Measurements from ENCODE around the gene ADNP2.

ADNP2 gene

DNA sequence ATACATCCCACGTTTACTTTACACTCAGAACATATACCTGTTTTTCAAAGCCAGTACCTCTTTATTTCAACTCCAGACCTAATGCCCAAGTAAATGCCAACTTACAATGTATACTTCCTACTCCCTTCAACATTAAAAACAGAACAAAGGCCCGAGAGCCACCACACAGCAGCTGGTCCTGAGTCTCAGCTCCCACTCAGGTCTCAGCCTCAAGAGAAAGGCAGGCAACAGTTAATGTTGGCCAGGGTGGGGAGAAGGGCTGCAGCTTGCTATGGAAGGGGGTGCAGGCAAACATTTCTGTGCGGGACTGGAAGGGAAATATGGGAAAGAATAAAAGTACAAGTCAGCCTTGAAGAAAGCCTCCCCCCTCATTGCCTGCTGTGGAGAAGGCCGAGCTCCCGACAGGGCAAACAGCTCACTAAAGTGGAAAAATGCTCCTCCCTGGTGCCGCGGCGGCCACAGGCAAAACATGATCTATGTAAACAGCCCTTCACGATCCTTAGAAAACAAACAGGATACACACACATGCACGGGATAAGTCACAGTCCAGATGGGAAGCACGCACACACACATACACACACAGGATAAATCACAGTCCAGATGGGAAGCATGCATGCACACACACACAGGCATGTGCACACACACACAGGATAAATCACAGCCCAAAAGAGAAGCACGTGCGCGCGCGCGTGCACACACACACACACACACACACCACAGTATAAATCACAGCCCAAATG is 67.4 kb downstream of the ADNP2 start:
- Histone ChIP-seq H3K36me3 (no peaks in the 10 kb centered on the region), H3K4me3 (no peak overlapping the region), H3K27ac (no peak overlapping the region)

DNA sequence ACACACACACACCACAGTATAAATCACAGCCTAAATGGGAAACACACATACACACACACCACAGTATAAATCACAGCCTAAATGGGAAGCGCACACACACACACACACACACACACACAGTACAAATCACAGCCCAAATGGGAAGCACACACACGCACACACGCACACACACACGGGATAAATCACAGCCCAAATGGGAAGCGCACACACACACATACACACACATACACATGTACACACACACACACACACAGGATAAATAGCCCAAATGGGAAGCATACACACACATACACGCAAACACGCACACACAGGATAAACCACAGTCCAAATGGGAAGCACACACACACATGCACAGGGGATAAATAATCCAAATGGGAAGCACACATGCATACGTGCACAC is 68.1 kb downstream of the ADNP2 start:
- no peaks in the 10 kb centered on the region for H3K36me3 ChIP-seq
- H3K9me3 ChIP-seq, result no peaks in the 10 kb centered on the region
- no peak overlapping the region for H3K27ac ChIP-seq
- H3K4me2 ChIP-seq, result no peak overlapping the region
- no peak for TF ChIP-seq Cebpa-rat (IDR thresholded peaks at IDR 0.05)
- no peaks in the 10 kb centered on the region for H3K27me3 ChIP-seq
- peaks cover 38% of the 10 kb centered on the region for H3K4me1 ChIP-seq
- 0 out of 2 replicates have a peak, but pooled peaks cover 16% of the 10 kb centered on the region for H4K20me1 ChIP-seq
- no peak overlapping the region for H3K4me3 ChIP-seq
- H3K9ac ChIP-seq, result no peak overlapping the region

More for the DNA sequence above, 67.4 kb downstream of the ADNP2 start:
- H3K27me3 ChIP-seq, result no peaks in the 10 kb centered on the region
- 0 out of 2 replicates have a peak, but pooled peaks cover 16% of the 10 kb centered on the region for H4K20me1 ChIP-seq
- no peak overlapping the region for H3K9ac ChIP-seq
- TF ChIP-seq Cebpa-rat (IDR thresholded peaks at IDR 0.05), result no peak
- peaks cover 32% of the 10 kb centered on the region for H3K4me1 ChIP-seq
- H3K9me3 ChIP-seq, result no peaks in the 10 kb centered on the region
- no peak overlapping the region for H3K4me2 ChIP-seq

DNA sequence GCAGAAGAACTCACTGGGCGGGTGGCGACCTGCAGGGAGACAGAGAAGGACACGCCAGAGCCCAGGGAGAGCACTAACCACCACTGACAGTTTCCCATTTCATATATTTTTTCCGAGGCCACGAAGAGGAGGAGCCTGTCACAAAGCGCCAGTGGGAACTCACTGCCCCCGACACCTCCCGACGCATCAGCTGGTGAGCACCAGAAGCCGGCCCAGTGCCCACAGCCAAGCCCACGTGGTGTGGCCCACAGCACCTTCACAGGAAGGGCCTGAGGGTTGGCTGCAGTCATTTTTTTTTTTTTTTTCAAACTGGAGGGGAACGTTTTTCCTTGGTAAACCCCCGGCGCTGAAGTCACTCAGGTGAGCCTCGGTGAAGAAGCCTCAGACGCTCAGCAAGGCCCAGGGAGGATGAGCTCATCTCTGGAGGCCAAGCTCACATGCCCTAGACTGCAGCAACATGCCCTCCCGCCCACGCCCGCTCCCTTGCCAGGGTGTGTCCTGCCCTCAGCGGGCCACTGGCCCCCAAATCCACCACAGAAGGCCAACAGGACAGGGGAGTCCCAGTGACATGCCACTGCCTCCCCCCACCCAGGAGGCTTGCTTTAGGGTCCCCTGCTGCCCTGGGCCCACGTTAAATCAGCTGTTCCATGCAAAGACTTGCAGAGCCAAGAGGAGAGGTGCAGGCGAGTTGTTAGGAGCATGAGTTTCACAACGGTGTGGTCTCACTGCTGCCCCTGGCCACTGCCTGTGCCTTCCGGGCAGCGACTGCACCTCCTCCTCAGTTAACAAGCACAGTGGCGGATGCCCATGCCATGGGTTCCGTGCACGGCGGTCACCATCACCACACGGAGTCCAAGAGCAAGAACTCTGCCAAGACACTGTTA is 70.1 kb downstream of the ADNP2 start:
- H3K4me3 ChIP-seq, result no peak overlapping the region
- no peak overlapping the region for H3K27ac ChIP-seq
- H4K20me1 ChIP-seq, result peaks cover 16% of the 10 kb centered on the region; the same call in 1 of the 2 replicates
- peaks cover 55% of the 10 kb centered on the region for H3K4me1 ChIP-seq
- H3K9me3 ChIP-seq, result no peaks in the 10 kb centered on the region
- TF ChIP-seq Cebpa-rat (IDR thresholded peaks at IDR 0.05), result no peak
- H3K36me3 ChIP-seq, result no peaks in the 10 kb centered on the region
- H3K4me2 ChIP-seq, result peak overlapping the region; percentile 62; the same call in 1 of the 2 replicates
- H3K27me3 ChIP-seq, result no peaks in the 10 kb centered on the region
- H3K9ac ChIP-seq, result no peak overlapping the region

DNA sequence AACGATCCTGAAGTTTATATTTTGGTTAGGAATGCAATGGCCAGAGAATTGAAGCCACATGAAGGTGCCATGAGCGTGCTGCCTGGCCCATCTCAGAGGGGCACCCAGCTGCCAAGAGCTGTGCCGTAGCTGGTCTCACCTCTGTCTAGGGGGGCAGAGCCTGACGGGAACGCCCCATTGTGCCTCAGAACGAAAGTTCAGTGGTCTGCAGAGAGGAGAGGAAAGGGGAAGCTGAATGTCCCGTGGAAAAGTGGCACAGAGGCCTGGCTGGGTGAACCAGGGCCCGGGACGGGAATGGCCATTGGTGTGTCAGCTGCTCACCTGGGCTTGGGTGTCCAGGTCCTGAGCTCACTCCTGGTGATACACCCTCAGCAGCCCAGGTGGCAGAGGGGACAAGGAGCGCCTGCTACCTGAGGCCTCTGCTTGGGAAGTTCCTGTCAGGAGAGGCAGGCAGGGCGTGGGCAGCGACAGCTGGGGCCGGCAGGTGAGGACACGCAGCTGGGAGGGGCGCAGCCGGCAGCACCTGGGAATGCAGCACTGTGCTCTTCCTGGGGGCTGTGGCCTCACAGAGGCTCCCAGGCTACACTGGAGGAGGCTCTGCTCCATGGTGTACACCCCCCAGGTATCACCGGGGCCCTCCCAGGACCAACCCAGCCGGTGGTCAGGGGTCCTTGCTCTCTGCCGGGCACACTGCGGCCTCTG is 70.9 kb downstream of the ADNP2 start:
- Histone ChIP-seq H3K9me3 (no peaks in the 10 kb centered on the region), H3K4me3 (no peak overlapping the region), H3K27ac (no peak overlapping the region), H3K27me3 (no peaks in the 10 kb centered on the region), H3K9ac (no peak overlapping the region), H3K36me3 (no peaks in the 10 kb centered on the region), H3K4me1 (peaks cover 55% of the 10 kb centered on the region), H3K4me2 (peak overlapping the region; percentile 62), H4K20me1 (peaks cover 16% of the 10 kb centered on the region; the same call in 1 of the 2 replicates)
- no peak for TF ChIP-seq Cebpa-rat (IDR thresholded peaks at IDR 0.05)

DNA sequence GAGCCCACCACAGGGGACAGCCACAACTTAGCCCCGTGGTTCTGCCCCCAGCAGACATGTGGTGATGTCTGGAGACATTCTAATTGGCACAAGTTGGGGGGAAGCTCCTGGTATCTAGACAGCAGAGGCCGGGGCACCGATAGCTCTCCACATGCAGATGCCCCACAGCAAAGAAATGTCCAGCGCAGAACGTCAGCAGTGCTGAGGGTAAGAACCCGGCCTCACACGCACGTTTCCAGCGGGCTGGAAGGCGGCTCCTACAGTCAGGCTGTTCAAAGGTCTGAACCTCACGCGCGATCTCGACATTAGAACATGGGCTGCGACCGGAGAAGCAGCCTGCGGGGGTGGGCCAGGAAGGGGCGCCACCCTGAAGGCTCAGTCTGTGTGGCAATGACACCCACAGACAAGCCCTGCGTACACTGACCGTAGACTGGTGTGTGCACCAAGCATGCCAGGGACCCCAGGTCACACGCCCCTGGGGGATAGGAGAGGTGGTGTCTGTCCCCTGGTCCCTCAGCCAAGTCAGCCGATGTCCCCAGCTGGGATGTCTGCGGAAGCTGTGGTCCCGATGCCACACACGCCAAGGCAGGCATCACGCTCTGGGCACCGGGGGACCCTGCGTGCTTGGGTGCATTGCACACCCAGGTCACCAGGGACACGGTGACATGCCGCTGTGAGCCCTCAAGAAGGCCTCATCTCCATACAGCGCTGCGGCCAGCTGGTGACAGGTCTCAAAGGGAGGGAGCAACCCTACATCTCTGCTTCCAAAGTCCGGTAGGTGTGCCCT is 71.9 kb downstream of the ADNP2 start:
- peaks cover 46% of the 10 kb centered on the region for H3K4me1 ChIP-seq
- H3K9me3 ChIP-seq, result no peaks in the 10 kb centered on the region
- no peaks in the 10 kb centered on the region for H3K36me3 ChIP-seq
- TF ChIP-seq Cebpa-rat (IDR thresholded peaks at IDR 0.05), result no peak
- H3K4me2 ChIP-seq, result peak overlapping the region; percentile 62
- peaks cover 16% of the 10 kb centered on the region; the same call in 1 of the 2 replicates for H4K20me1 ChIP-seq
- no peak overlapping the region for H3K4me3 ChIP-seq
- H3K9ac ChIP-seq, result no peak overlapping the region
- H3K27me3 ChIP-seq, result no peaks in the 10 kb centered on the region
- H3K27ac ChIP-seq, result no peak overlapping the region

DNA sequence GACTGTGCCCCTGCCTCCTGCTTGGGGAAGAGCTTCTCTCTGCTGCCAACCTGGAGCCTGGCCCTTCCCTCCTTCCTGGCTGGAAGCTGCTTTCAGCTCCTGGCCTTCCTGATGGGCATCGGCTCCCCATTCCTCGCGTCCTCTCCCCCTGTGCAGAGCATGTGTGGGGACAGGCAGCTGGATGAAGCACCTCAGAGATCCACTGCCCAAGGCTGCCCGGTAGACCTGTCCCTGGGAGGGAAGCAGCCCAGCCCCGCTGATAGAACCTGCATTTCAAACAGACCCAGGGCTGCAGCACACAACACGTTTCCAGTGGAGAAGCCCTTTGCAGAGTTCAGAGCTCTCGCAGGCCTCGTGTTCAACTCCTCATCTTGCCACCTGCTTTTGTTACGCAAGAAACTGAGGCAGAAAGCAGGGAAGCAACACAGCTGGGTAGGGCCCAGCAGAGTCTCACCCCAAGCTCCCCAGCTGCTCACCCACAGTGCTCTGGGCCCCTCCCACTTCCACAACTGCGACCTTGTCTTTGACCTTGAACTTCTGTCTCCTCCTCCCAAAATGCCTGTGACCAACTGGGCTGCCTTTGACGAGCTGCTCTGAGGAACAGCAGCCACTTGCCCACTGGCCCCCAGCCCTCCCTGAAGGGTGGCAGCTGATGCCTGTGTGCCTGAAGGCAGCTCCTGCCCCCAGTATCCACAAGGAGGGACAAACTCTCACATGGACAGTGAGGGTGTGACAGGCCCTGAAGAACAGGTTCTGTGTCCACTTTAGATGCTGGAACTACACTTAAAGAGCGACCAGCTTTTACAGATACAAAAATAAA is 72.8 kb downstream of the ADNP2 start:
- no peak overlapping the region for H3K9ac ChIP-seq
- H3K4me1 ChIP-seq, result peaks cover 44% of the 10 kb centered on the region
- H3K27ac ChIP-seq, result no peak overlapping the region
- no peaks in the 10 kb centered on the region for H3K27me3 ChIP-seq
- peaks cover 16% of the 10 kb centered on the region; the same call in 1 of the 2 replicates for H4K20me1 ChIP-seq
- no peaks in the 10 kb centered on the region for H3K36me3 ChIP-seq
- TF ChIP-seq Cebpa-rat (IDR thresholded peaks at IDR 0.05), result peak; percentile 63
- no peaks in the 10 kb centered on the region for H3K9me3 ChIP-seq
- H3K4me2 ChIP-seq, result peak overlapping the region; percentile 62
- no peak overlapping the region for H3K4me3 ChIP-seq

DNA sequence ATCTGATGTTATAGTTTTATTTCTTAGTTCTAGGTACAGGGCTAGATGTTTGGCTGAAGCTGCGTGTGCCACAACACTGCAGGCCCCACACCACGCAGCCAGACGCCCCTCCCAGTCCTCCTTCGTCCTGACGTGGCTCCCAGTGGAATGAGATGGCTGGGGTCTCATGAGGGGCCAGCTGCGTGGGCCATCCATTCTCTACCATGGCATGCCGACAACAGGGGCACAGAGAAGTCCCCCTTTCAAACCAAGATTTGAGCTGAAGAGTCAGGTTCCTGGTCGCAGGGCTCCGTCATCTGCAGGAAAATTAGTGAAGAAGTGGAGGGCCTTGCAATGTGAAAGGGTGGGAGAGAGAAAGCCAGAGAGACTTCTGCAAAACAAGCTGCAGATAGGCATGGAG is 73.8 kb downstream of the ADNP2 start:
- peaks cover 44% of the 10 kb centered on the region for H3K4me1 ChIP-seq
- no peak overlapping the region for H3K9ac ChIP-seq
- no peak overlapping the region for H3K4me3 ChIP-seq
- peak overlapping the region; percentile 62 for H3K4me2 ChIP-seq
- H3K27ac ChIP-seq, result no peak overlapping the region
- TF ChIP-seq Cebpa-rat (IDR thresholded peaks at IDR 0.05), result no peak
- H4K20me1 ChIP-seq, result peaks cover 16% of the 10 kb centered on the region; the same call in 1 of the 2 replicates
- no peaks in the 10 kb centered on the region for H3K9me3 ChIP-seq
- no peaks in the 10 kb centered on the region for H3K36me3 ChIP-seq
- H3K27me3 ChIP-seq, result no peaks in the 10 kb centered on the region

DNA sequence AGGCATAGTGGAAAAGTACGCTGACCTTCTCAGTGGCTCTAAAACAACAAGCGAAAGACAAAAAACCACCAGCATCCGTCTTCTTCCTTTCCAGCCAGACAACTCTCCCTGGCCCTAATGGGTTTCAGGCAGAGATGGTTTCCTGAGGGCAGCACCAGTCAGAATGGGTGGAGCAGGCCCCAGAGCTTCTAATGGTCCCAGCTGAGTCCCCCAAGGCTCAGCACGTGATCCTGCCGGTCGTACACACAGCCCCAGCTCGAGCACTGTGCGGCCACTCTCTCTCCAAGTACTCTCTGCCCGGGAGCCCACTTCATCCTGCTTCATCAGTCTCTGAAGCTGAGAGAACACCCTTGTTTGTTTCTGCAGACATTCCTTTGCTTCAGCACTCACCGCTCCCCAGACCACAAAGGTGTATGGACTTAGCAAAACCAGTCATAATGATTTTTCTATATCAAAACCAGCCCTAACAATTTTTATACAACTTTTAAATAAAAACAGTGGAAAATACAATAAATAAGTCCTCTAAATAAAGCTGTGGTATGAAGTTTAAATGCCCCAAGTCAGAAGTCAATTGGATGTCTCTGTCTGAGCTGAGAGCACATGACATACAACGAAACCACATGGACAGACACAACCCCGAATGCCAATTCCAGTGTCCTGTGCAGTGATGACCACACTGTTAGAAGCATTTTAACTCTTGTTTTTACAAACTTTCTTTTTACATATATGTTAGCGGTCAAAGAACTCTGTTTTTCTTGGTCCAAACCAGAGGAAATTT is 74.4 kb downstream of the ADNP2 start:
- H3K27ac ChIP-seq, result no peak overlapping the region
- peaks cover 44% of the 10 kb centered on the region for H3K4me1 ChIP-seq
- peak overlapping the region; percentile 62 for H3K4me2 ChIP-seq
- peaks cover 16% of the 10 kb centered on the region; the same call in 1 of the 2 replicates for H4K20me1 ChIP-seq
- H3K36me3 ChIP-seq, result no peaks in the 10 kb centered on the region
- no peaks in the 10 kb centered on the region for H3K9me3 ChIP-seq
- H3K9ac ChIP-seq, result no peak overlapping the region
- H3K4me3 ChIP-seq, result no peak overlapping the region
- no peaks in the 10 kb centered on the region for H3K27me3 ChIP-seq
- no peak for TF ChIP-seq Cebpa-rat (IDR thresholded peaks at IDR 0.05)

Data from BLaER1 (cell line).